Ishikawa (cell line): ENCODE measurements around the gene NCOR2.

ENCODE experiments used
- CEBPB ChIP-seq: IDR thresholded peaks from 2 replicates; pipeline ENCODE4 v1.6.1; 2012
- CREB1 ChIP-seq: IDR thresholded peaks from 2 replicates; pipeline ENCODE4 v1.6.1; 2012; ENCODE audit warnings: low read depth
- EGR1 ChIP-seq: IDR thresholded peaks from 2 replicates; pipeline ENCODE4 v1.6.1; 2012
- EP300 ChIP-seq: IDR thresholded peaks from 2 replicates; pipeline ENCODE4 v1.6.1; 2012; ENCODE audit warnings: borderline replicate concordance
- FOXM1 ChIP-seq: IDR thresholded peaks from 2 replicates; pipeline ENCODE4 v1.6.1; 2012; ENCODE audit warnings: low read depth, borderline replicate concordance
- MAX ChIP-seq: IDR thresholded peaks from 2 replicates; pipeline ENCODE4 v1.6.1; 2012
- NFIC ChIP-seq: IDR thresholded peaks from 2 replicates; pipeline ENCODE4 v1.6.1; 2012
- RAD21 ChIP-seq: IDR thresholded peaks from 2 replicates; pipeline ENCODE4 v1.6.1; 2012; ENCODE audit warnings: low read depth
- REST ChIP-seq: IDR thresholded peaks from 2 replicates; pipeline ENCODE4 v1.6.1; 2012; ENCODE audit warnings: low read depth, mild to moderate bottlenecking
- TAF1 ChIP-seq: IDR thresholded peaks from 2 replicates; pipeline ENCODE4 v1.6.1; 2012; ENCODE audit warnings: low read depth, mild to moderate bottlenecking
- TCF12 ChIP-seq: IDR thresholded peaks from 2 replicates; pipeline ENCODE4 v1.6.1; 2012; ENCODE audit warnings: low read depth
- TEAD4 ChIP-seq: IDR thresholded peaks from 2 replicates; pipeline ENCODE4 v1.6.1; 2012
- YY1 ChIP-seq: IDR thresholded peaks from 2 replicates; pipeline ENCODE4 v1.6.1; 2012; ENCODE audit warnings: low read depth
- ZBTB7A ChIP-seq: IDR thresholded peaks from 2 replicates; pipeline ENCODE4 v1.6.1; 2012; ENCODE audit warnings: low read depth
- TF ChIP-seq, protein P1 (sequence below): IDR thresholded peaks from 2 replicates; pipeline ENCODE4 v1.6.1; 2012

Gene NCOR2

GRCh38 chr12:124532967-124533366 is 34.4 kb downstream of the NCOR2 start:
- TF ChIP-seq TCF12 (no peak), EGR1 (no peak), NFIC (no peak), REST (no peak), YY1 (no peak), EP300 (no peak), TAF1 (no peak), MAX (no peak), RAD21 (no peak), TEAD4 (no peak), CREB1 (no peak), CEBPB (no peak), ZBTB7A (no peak), FOXM1 (no peak)
- TF ChIP-seq, protein P1, sequence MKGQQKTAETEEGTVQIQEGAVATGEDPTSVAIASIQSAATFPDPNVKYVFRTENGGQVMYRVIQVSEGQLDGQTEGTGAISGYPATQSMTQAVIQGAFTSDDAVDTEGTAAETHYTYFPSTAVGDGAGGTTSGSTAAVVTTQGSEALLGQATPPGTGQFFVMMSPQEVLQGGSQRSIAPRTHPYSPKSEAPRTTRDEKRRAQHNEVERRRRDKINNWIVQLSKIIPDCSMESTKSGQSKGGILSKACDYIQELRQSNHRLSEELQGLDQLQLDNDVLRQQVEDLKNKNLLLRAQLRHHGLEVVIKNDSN = no peak

DNA sequence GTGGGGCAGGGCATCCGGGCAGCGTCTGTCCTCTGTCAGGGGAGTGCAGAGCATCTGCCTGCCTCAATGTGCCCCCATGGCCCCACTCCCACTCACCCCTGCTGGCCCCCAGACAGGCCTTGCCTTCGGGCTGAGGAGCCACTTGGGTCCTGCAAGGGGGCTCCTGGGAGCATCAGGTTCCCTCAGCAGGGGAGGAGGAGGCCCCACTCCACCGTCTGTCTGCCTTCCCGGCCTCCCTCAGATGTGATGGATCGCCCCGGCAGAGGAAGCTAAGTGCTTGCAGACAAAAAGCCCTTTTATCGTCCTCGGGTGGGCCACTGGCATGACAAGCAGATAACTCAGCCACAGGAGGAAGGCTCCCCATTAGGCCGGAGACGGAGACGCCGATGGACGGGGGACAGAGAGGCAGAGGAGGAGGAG is 35.1 kb downstream of the NCOR2 start:
- TF ChIP-seq MAX (no peak), ZBTB7A (no peak), FOXM1 (no peak)

- TF ChIP-seq CEBPB (no peak), MAX (no peak), ZBTB7A (no peak)
- TF ChIP-seq, protein P1 = no peak
These were observed 35.5 kb downstream of the NCOR2 start for GRCh38 chr12:124531906-124532305.

DNA sequence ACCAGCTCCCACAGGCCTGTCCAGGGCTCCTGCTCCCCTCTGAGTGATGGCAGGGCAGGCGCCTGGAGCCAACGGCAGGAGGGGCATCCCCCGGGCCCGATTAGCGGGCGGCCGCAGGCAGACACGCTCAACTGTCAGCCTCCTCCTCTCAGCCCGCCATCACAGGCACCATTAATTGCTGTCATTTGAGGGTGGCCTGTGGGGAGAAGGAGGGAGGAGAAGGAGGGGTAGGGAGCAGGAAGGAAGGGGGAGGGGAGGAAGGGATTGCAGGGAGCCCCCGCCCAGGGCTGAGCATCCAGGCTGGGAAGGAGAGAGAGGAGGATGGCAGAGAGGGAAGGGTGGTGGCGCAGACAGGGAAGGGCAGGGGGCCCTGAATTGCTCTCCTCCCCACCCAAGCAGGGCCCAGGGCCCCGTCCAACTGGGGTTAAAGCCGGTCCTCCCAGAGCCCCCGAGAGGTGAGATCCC is 36.1 kb downstream of the NCOR2 start:
- TF ChIP-seq TAF1 (no peak), EP300 (no peak), REST (no peak), FOXM1 (no peak), TCF12 (no peak), NFIC (no peak), MAX (no peak)
- TF ChIP-seq, protein P1 = no peak

GRCh38 chr12:124530637-124531263 is 36.7 kb downstream of the NCOR2 start:
- TF ChIP-seq YY1 (no peak), NFIC (no peak), REST (no peak), EP300 (no peak), EGR1 (no peak), RAD21 (no peak), FOXM1 (no peak), CEBPB (no peak), TEAD4 (no peak)
- TF ChIP-seq, protein P1 = no peak
